ENCODE measurements around the gene TARS3. TPM values are rescaled to one million over a fixed set of nuclear protein-coding genes. Genes with fewer than 3 reads are reported as not detected.

Gene TARS3
- total RNA-seq, 1 experiment from 2014 or later: 10.9 TPM

GRCh38 chr15:101702077-101702476 lies 22.2 kb downstream of the TARS3 start:
- DNase-seq (ENCODE audit: low read depth): no peak

- no peak for DNase-seq (ENCODE audit: low read depth)
Observed at GRCh38 chr15:101698314-101698713, 26.0 kb downstream of the TARS3 start.

- no peak for DNase-seq (ENCODE audit: low read depth)
Observed at GRCh38 chr15:101697488-101697887, 26.8 kb downstream of the TARS3 start.

- DNase-seq (ENCODE audit: low read depth): no peak
Observed at GRCh38 chr15:101696829-101697228, 27.4 kb downstream of the TARS3 start.

GRCh38 chr15:101694261-101694660 lies 30.0 kb downstream of the TARS3 start:
- no peak for DNase-seq (ENCODE audit: low read depth)

GRCh38 chr15:101692801-101693598 lies 31.3 kb downstream of the TARS3 start:
- DNase-seq (ENCODE audit: low read depth): no peak

- DNase-seq (ENCODE audit: low read depth): peak; percentile 74
Observed at GRCh38 chr15:101689901-101690300, 34.4 kb downstream of the TARS3 start.

GRCh38 chr15:101686718-101687117 lies 37.6 kb downstream of the TARS3 start:
- no peak for DNase-seq (ENCODE audit: low read depth)

- DNase-seq (ENCODE audit: low read depth): no peak
Observed at GRCh38 chr15:101684877-101685276, 39.4 kb downstream of the TARS3 start.

- DNase-seq (ENCODE audit: low read depth): peak; percentile 86
Observed at GRCh38 chr15:101684384-101684783, 39.9 kb downstream of the TARS3 start.

GRCh38 chr15:101679806-101680205 lies 44.5 kb downstream of the TARS3 start:
- DNase-seq (ENCODE audit: low read depth): no peak

GRCh38 chr15:101676921-101677329 lies 47.3 kb downstream of the TARS3 start:
- no peak for DNase-seq (ENCODE audit: low read depth)

- DNase-seq (ENCODE audit: low read depth): peak; percentile 81
Observed at GRCh38 chr15:101675796-101676582, 48.3 kb downstream of the TARS3 start.

- DNase-seq (ENCODE audit: low read depth): peak; percentile 91
Observed at GRCh38 chr15:101675015-101675414, 49.3 kb downstream of the TARS3 start.

- DNase-seq (ENCODE audit: low read depth): no peak
Observed at GRCh38 chr15:101672298-101672697, 52.0 kb downstream of the TARS3 start.

- DNase-seq (ENCODE audit: low read depth): no peak
Observed at GRCh38 chr15:101669744-101670143, 54.5 kb downstream of the TARS3 start.

- no peak for DNase-seq (ENCODE audit: low read depth)
Observed at GRCh38 chr15:101667881-101668280, 56.4 kb downstream of the TARS3 start.

GRCh38 chr15:101664303-101664913 lies 59.9 kb downstream of the TARS3 start:
- no peak for DNase-seq (ENCODE audit: low read depth)

GRCh38 chr15:101662203-101662602 lies 62.1 kb downstream of the TARS3 start:
- DNase-seq (ENCODE audit: low read depth): no peak

GRCh38 chr15:101660005-101660404 lies 64.3 kb downstream of the TARS3 start:
- no peak for DNase-seq (ENCODE audit: low read depth)

GRCh38 chr15:101657968-101658784 lies 66.1 kb downstream of the TARS3 start:
- DNase-seq (ENCODE audit: low read depth): no peak
